NCI-H128 (cell line): ENCODE measurements around the gene SEC61A1.

Experiments used
- DNase-seq: peaks from one replicate; lab custom pipeline; 2025; ENCODE audit not compliant: unreplicated experiment; lab: John Stamatoyannopoulos, UW

Gene SEC61A1

GRCh38 chr3:128051837-128052594, at the start of gene SEC61A1:
TSS of gene SEC61A1 (plus strand) at chr3:128052437. CDS start at chr3:128052553, 116 bp downstream.
- peak; percentile 87 for DNase-seq

GRCh38 chr3:128004661-128005060, 47.6 kb upstream of the SEC61A1 start:
- no peak for DNase-seq

GRCh38 chr3:128006061-128007032, 45.9 kb upstream of the SEC61A1 start:
- no peak for DNase-seq

GRCh38 chr3:128007033-128007424, 45.2 kb upstream of the SEC61A1 start:
- DNase-seq, result no peak

- DNase-seq, result no peak
Measured at GRCh38 chr3:128009952-128010846, 42.0 kb upstream of the SEC61A1 start.

- DNase-seq, result peak; percentile 68
Measured at GRCh38 chr3:128011140-128011539, 41.1 kb upstream of the SEC61A1 start.

GRCh38 chr3:128012050-128012449, 40.2 kb upstream of the SEC61A1 start:
- no peak for DNase-seq

GRCh38 chr3:128014548-128014947, 37.7 kb upstream of the SEC61A1 start:
- no peak for DNase-seq

- no peak for DNase-seq
Measured at GRCh38 chr3:128016502-128016901, 35.7 kb upstream of the SEC61A1 start.

- no peak for DNase-seq
Measured at GRCh38 chr3:128021768-128022372, 30.4 kb upstream of the SEC61A1 start.

GRCh38 chr3:128033102-128033501, 19.1 kb upstream of the SEC61A1 start:
- no peak for DNase-seq

- no peak for DNase-seq
Measured at GRCh38 chr3:128036119-128036518, 16.1 kb upstream of the SEC61A1 start.

- no peak for DNase-seq
Measured at GRCh38 chr3:128040041-128040440, 12.2 kb upstream of the SEC61A1 start.

- DNase-seq, result no peak
Measured at GRCh38 chr3:128040660-128041059, 11.6 kb upstream of the SEC61A1 start.

- DNase-seq, result no peak
Measured at GRCh38 chr3:128041344-128041743, 10.9 kb upstream of the SEC61A1 start.

- no peak for DNase-seq
Measured at GRCh38 chr3:128050597-128050996, 1.6 kb upstream of the SEC61A1 start.

- no peak for DNase-seq
Measured at GRCh38 chr3:128051459-128051836, 789 bp upstream of the SEC61A1 start.

GRCh38 chr3:128052595-128053351, 536 bp downstream of the SEC61A1 start:
- no peak for DNase-seq

GRCh38 chr3:128053614-128054013, 1.4 kb downstream of the SEC61A1 start:
- DNase-seq, result no peak

GRCh38 chr3:128054367-128054766, 2.1 kb downstream of the SEC61A1 start:
- DNase-seq, result no peak
